AG09319 (cell line): ENCODE data around the gene SRPRB.

ENCODE experiments used
- DNase-seq: peaks from one replicate; pipeline ENCODE4 v3.0.0-alpha.2; 2010; ENCODE audit warnings: low read depth; ENCODE audit errors: extremely low read depth
- CTCF ChIP-seq: IDR thresholded peaks from 2 replicates; pipeline ENCODE4 v1.5.1; 2011; ENCODE audit warnings: low read depth, mild to moderate bottlenecking, inconsistent platforms, low read length, moderate library complexity

Gene SRPRB

GRCh38 chr3:133838916-133839800, 33.5 kb downstream of the SRPRB start:
- DNase-seq: no peak
- TF ChIP-seq CTCF: no peak

- DNase-seq: no peak
- TF ChIP-seq CTCF: no peak
These were observed 34.6 kb downstream of the SRPRB start for GRCh38 chr3:133840055-133840737.

GRCh38 chr3:133840767-133841166, 35.2 kb downstream of the SRPRB start:
- TF ChIP-seq CTCF: no peak
- DNase-seq: no peak

- no peak for TF ChIP-seq CTCF
- no peak for DNase-seq
These were observed 35.6 kb downstream of the SRPRB start for GRCh38 chr3:133841196-133841595.

GRCh38 chr3:133842158-133842557, 36.5 kb downstream of the SRPRB start:
- no peak for DNase-seq
- TF ChIP-seq CTCF: no peak

GRCh38 chr3:133843634-133844033, 38.0 kb downstream of the SRPRB start:
- no peak for DNase-seq

More at GRCh38 chr3:133843634-133844033, 38.0 kb downstream of the SRPRB start:
- no peak for TF ChIP-seq CTCF
